Spleen (tissue), 7 donors: Measurements from ENCODE around the gene ZBTB7B.

ENCODE experiments used
- POLR2A ChIP-seq, 3 donors: fragments of 450-650 bp; IDR thresholded peaks; one replicate each; pipeline ENCODE4 v1.5.1; 2017; ENCODE audit warnings: antibody characterized with exemption in 3 of 3, mild to moderate bottlenecking in 1 of 3
- POLR2AphosphoS5 ChIP-seq, 3 donors: sonication (generic); formaldehyde crosslinking; IDR thresholded peaks; one replicate each; pipeline ENCODE4 v1.5.1; 2017; ENCODE audit warnings: antibody characterized with exemption in 3 of 3
- TF ChIP-seq, protein P1 (sequence below), 11 experiments: fragments of 200-600 bp in 7 of 11; fragments of 450-650 bp in 4 of 11; sonication (generic) in 4 of 11; IDR thresholded peaks in 8 of 11; conservative IDR thresholded peaks in 3 of 11; 1 replicate in 7 of 11; 2 replicates in 4 of 11; pipeline versions ENCODE4 v1.4.0 to v1.8.0; 2016 to 2021; ENCODE audit warnings: antibody characterized with exemption in 11 of 11, inconsistent platforms in 4 of 11, mild to moderate bottlenecking in 1 of 11
- donor health status: DM: no; HTN: no; CAD: no; lungs with moderate emphysema.
- donor health status: DM: no; HTN: no; CAD: no.
- donor health status: DM: no; HTN: no; CAD: no.

DNA sequence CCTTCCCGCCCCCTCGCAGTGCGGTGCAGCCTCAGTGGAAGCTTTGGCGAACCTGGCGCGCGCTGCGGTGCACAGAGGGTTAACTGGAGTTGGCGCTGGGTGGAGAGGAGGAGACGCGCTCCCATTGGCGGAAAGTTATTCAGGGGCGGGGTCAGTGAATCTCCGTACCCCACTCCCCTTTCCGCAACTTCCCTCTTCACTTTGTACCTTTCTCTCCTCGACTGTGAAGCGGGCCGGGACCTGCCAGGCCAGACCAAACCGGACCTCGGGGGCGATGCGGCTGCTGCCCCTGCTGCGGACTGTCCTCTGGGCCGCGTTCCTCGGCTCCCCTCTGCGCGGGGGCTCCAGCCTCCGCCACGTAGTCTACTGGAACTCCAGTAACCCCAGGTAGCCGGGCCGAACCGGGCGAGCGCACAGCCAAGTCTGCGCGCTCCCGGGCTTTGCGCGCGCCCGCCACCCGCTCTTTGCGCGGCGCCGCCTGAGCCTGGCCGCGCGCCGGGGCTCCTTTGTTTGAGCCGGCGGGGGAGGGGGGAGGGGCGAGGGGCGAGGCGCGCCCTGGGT is 61.0 kb downstream of the ZBTB7B start, which contains the start of gene EFNA4:
- TF ChIP-seq, protein P1, sequence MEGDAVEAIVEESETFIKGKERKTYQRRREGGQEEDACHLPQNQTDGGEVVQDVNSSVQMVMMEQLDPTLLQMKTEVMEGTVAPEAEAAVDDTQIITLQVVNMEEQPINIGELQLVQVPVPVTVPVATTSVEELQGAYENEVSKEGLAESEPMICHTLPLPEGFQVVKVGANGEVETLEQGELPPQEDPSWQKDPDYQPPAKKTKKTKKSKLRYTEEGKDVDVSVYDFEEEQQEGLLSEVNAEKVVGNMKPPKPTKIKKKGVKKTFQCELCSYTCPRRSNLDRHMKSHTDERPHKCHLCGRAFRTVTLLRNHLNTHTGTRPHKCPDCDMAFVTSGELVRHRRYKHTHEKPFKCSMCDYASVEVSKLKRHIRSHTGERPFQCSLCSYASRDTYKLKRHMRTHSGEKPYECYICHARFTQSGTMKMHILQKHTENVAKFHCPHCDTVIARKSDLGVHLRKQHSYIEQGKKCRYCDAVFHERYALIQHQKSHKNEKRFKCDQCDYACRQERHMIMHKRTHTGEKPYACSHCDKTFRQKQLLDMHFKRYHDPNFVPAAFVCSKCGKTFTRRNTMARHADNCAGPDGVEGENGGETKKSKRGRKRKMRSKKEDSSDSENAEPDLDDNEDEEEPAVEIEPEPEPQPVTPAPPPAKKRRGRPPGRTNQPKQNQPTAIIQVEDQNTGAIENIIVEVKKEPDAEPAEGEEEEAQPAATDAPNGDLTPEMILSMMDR (IDR thresholded peaks at IDR 0.05 in 8 of 11, conservative IDR thresholded peaks at IDR 0.05 in 3 of 11): peak in 1 of 11 experiments; percentile 19
- TF ChIP-seq POLR2A (IDR thresholded peaks at IDR 0.05): no peak
- peak; percentile 82 to 87 (median 85) for TF ChIP-seq POLR2AphosphoS5 (IDR thresholded peaks at IDR 0.05)
